HepG2 (cell line): Measurements from ENCODE around the gene GCM1. TPM values are rescaled to one million over a fixed set of nuclear protein-coding genes. Genes with fewer than 3 reads are reported as not detected.

Experiments
- BCLAF1 ChIP-seq: fragments of 450-650 bp; IDR thresholded peaks from 2 replicates; pipeline ENCODE4 v1.6.1; 2017; ENCODE audit warnings: mild to moderate bottlenecking
- IRF9 ChIP-seq: sonication (generic); formaldehyde crosslinking; IDR thresholded peaks from 2 replicates; pipeline ENCODE4 v1.8.0; 2022; ENCODE audit warnings: missing genetic modification reagents, mild to moderate bottlenecking, borderline replicate concordance
- KDM2A ChIP-seq: sonication (generic); formaldehyde crosslinking; IDR thresholded peaks from 2 replicates; pipeline ENCODE4 v1.4.0; 2020; ENCODE audit warnings: low read depth, missing genetic modification reagents, borderline replicate concordance
- MAF1 ChIP-seq: sonication (generic); formaldehyde crosslinking; IDR thresholded peaks from 2 replicates; pipeline ENCODE4 v1.5.0; 2020; ENCODE audit warnings: missing genetic modification reagents, borderline replicate concordance
- MAZ ChIP-seq, 2 experiments: sonication (generic) in 1 of 2; formaldehyde crosslinking in 1 of 2; IDR thresholded peaks; 2 replicates each; pipeline versions ENCODE4 v1.5.0 to v1.6.1; 2012 to 2020; ENCODE audit warnings: low read depth in 2 of 2, mild to moderate bottlenecking in 2 of 2, borderline replicate concordance in 1 of 2, improper control_type of control experiment in 1 of 2, low read length in 1 of 2, missing genetic modification reagents in 1 of 2, moderate library complexity in 1 of 2
- MTA3 ChIP-seq: sonication (generic); formaldehyde crosslinking; IDR thresholded peaks from 2 replicates; pipeline ENCODE4 v1.4.0; 2020; ENCODE audit warnings: missing genetic modification reagents
- NR2F1 ChIP-seq, 2 experiments: fragments of 450-650 bp in 1 of 2; formaldehyde crosslinking in 1 of 2; IDR thresholded peaks; 2 replicates each; pipeline versions ENCODE4 v1.5.0 to v1.6.1; 2016 to 2020; ENCODE audit warnings: mild to moderate bottlenecking in 1 of 2, missing compliant biosample characterization in 1 of 2, missing genetic modification reagents in 1 of 2, moderate library complexity in 1 of 2
- POLR2AphosphoS5 ChIP-seq: IDR thresholded peaks from 2 replicates; pipeline ENCODE4 v1.6.1; 2012; ENCODE audit warnings: low read depth, low read length
- TFE3 ChIP-seq: IDR thresholded peaks from 2 replicates; pipeline ENCODE4 v1.6.1; 2016
- TMF1 ChIP-seq: sonication (generic); formaldehyde crosslinking; IDR thresholded peaks from 2 replicates; pipeline ENCODE4 v1.8.1; 2022; ENCODE audit warnings: low read depth, missing genetic modification reagents
- U2AF1 ChIP-seq: fragments of 200-400 bp; formaldehyde crosslinking; optimal IDR thresholded peaks from 2 replicates; pipeline ENCODE3; 2017; ENCODE audit warnings: mild to moderate bottlenecking, low read depth, low read length
- ZBTB14 ChIP-seq: sonication (generic); formaldehyde crosslinking; IDR thresholded peaks from 2 replicates; pipeline ENCODE4 v1.4.0; 2020; ENCODE audit warnings: missing genetic modification reagents
- ZBTB21 ChIP-seq: sonication (generic); formaldehyde crosslinking; IDR thresholded peaks from 2 replicates; pipeline ENCODE4 v1.4.0; 2020; ENCODE audit warnings: missing genetic modification reagents
- ZNF580 ChIP-seq: IDR thresholded peaks from 2 replicates; pipeline ENCODE4 v1.6.1; 2016; ENCODE audit warnings: low read depth, borderline replicate concordance
- ZNF704 ChIP-seq: sonication (generic); formaldehyde crosslinking; IDR thresholded peaks from 2 replicates; pipeline ENCODE4 v1.8.1; 2023; ENCODE audit warnings: mild to moderate bottlenecking, inconsistent platforms, moderate library complexity, missing genetic modification reagents, borderline replicate concordance
- polyA plus RNA-seq, 8 experiments: library from polyadenylated mRNA; depleted of rRNA in 3 of 8; stranded (reverse) in 7 of 8; unstranded in 1 of 8; fragments of >200 nt; fragmentation: Illumina TruSeq in 4 of 8; extraction: Trizol in 4 of 8; gene quantifications; 2 replicates each; pipeline versions ENCODE4 v1.2.1 to v1.2.3, GENCODE V29; 2011 to 2016; ENCODE audit warnings: low read depth in 4 of 8, missing spikeins in 1 of 8, mixed read lengths in 1 of 8; ENCODE audit not compliant: insufficient read depth in 1 of 8
- total RNA-seq, 5 experiments: library from RNA; depleted of rRNA; stranded (reverse); fragments of >200 nt; fragmentation: Illumina TruSeq; extraction: Trizol; gene quantifications; 2 replicates each; pipeline ENCODE4 v1.2.3, GENCODE V29; 2016; ENCODE audit warnings: low read depth in 1 of 5

The GCM1 gene
- total and polyA plus RNA-seq, 2 of the 13 experiments (the other 11 are each of a cell fraction or from before 2014, with no cell fraction given), result 0.04 to 0.13 TPM

- TF ChIP-seq MTA3 (CRISPR knock-in tag) (no peak), BCLAF1 (no peak), IRF9 (CRISPR knock-in tag) (peak; percentile 72; the same call in 1 of the 2 replicates), MAZ (IDR thresholded peaks at IDR 0.05; ENCODE audit: borderline replicate concordance, low read depth, low read length) (no peak), MAZ (CRISPR knock-in tag; IDR thresholded peaks at IDR 0.05; ENCODE audit: low read depth) (peak; percentile 56; the same call in 1 of the 2 replicates), TMF1 (CRISPR knock-in tag) (no peak), MAF1 (CRISPR knock-in tag) (no peak), U2AF1 (no peak), POLR2AphosphoS5 (no peak), NR2F1 (CRISPR knock-in tag; IDR thresholded peaks at IDR 0.05) (peak in 1 of 2 experiments; percentile 31; a peak in 1 of 4 replicates), ZBTB14 (CRISPR knock-in tag) (no peak), ZBTB21 (CRISPR knock-in tag) (no peak), TFE3 (CRISPR knock-in tag) (no peak; the same call in 1 of the 2 replicates), KDM2A (CRISPR knock-in tag) (peak; percentile 93), ZNF704 (CRISPR knock-in tag) (no peak), ZNF580 (CRISPR knock-in tag) (peak; percentile 98)
These were observed 23.2 kb upstream of the GCM1 start (continued) for GRCh38 chr6:53171605-53172467.
